Measurements from ENCODE around the gene CD44. TPM values are rescaled to one million over a fixed set of nuclear protein-coding genes. Genes with fewer than 3 reads are reported as not detected.

CD44 gene
- total RNA-seq, 6 experiments from 2014 or later: 12.2 to 64.1 (median 22.9) TPM

GRCh38 chr11:35138058-35138457 lies 913 bp upstream of the CD44 start:
- Histone ChIP-seq H3K9me3 (no peaks in the 10 kb centered on the region), H3K27me3 (no peaks in the 10 kb centered on the region), H3K4me1 (peaks cover 0 to 9% (median 0%) of the 10 kb centered on the region in 4 donors), H3K27ac (no peak overlapping the region), H3K36me3 (no peaks in the 10 kb centered on the region), H3K4me3 (peak overlapping the region in 1 of 3 donors; percentile 70)
- WGBS (ENCODE audit: insufficient coverage, low coverage, low lambda C conversion rate, missing lambda C conversion rate): 100% methylated on average over 1 of the region's 1 CpG
- DNase-seq (no peak), ATAC-seq (no peak)
- TF ChIP-seq POLR2A (IDR thresholded peaks at IDR 0.05): no peak
- TF ChIP-seq CTCF (IDR thresholded peaks at IDR 0.05): no peak
- intact Hi-C loops (cut with DNase I): no loop called here

- ATAC-seq (no peak), DNase-seq (no peak)
Measured at GRCh38 chr11:35138606-35138942, 397 bp upstream of the CD44 start.

GRCh38 chr11:35139722-35140282 lies 831 bp downstream of the CD44 start:
- peak overlapping the region; percentile 50 to 90 (median 65) for H3K27ac ChIP-seq
- peak overlapping the region; percentile 55 to 70 (median 68) for H3K4me3 ChIP-seq
- intact Hi-C loops (cut with DNase I): no loop called here
- WGBS (ENCODE audit: insufficient coverage, low coverage, low lambda C conversion rate, missing lambda C conversion rate): no CpG with 5 or more reads among the region's 8 CpGs
- TF ChIP-seq POLR2A (IDR thresholded peaks at IDR 0.05) (no peak), CTCF (IDR thresholded peaks at IDR 0.05) (no peak)
- peaks cover 0 to 21% (median 0%) of the 10 kb centered on the region in 4 donors for H3K4me1 ChIP-seq
- DNase-seq (no peak), ATAC-seq (peak in 1 of 4 donors; percentile 2)
- H3K9me3 ChIP-seq: no peaks in the 10 kb centered on the region
- H3K36me3 ChIP-seq: no peaks in the 10 kb centered on the region
- no peaks in the 10 kb centered on the region for H3K27me3 ChIP-seq

More at GRCh38 chr11:35138606-35138942, 397 bp upstream of the CD44 start:
- Histone ChIP-seq H3K36me3 (no peaks in the 10 kb centered on the region), H3K4me3 (peak overlapping the region; percentile 55 to 70 (median 68)), H3K27me3 (no peaks in the 10 kb centered on the region), H3K4me1 (peaks cover 0 to 9% (median 0%) of the 10 kb centered on the region in 4 donors), H3K9me3 (no peaks in the 10 kb centered on the region), H3K27ac (peak overlapping the region; percentile 50 to 90 (median 65))
- WGBS (ENCODE audit: insufficient coverage, low coverage, low lambda C conversion rate, missing lambda C conversion rate): 6% methylated on average over 6 of the region's 16 CpGs
- intact Hi-C loops (cut with DNase I): no loop called here
- TF ChIP-seq CTCF (IDR thresholded peaks at IDR 0.05) (no peak), POLR2A (IDR thresholded peaks at IDR 0.05) (no peak)

- WGBS (ENCODE audit: insufficient coverage, low coverage, low lambda C conversion rate, missing lambda C conversion rate): 70% methylated on average over 2 of the region's 2 CpGs
- TF ChIP-seq POLR2A (IDR thresholded peaks at IDR 0.05): no peak
- no peak for TF ChIP-seq CTCF (IDR thresholded peaks at IDR 0.05)
- H3K4me3 ChIP-seq: peak overlapping the region; percentile 7 to 70 (median 68)
- ATAC-seq: no peak
- H3K4me1 ChIP-seq: peaks cover 0 to 22% (median 0%) of the 10 kb centered on the region in 4 donors
- H3K9me3 ChIP-seq: no peaks in the 10 kb centered on the region
- H3K36me3 ChIP-seq: no peaks in the 10 kb centered on the region
- no peak for DNase-seq
- peak overlapping the region in 2 of 3 donors; percentile 13 to 51 for H3K27ac ChIP-seq
- intact Hi-C loops (cut with DNase I): no loop called here
- H3K27me3 ChIP-seq: no peaks in the 10 kb centered on the region
Measured at GRCh38 chr11:35141071-35141470, 2.1 kb downstream of the CD44 start.

Measured in right lobe of liver (tissue), 6 donors.